Keratinocyte (primary cell): ENCODE measurements around the gene GNG13. TPM values are rescaled to one million over a fixed set of nuclear protein-coding genes. Genes with fewer than 3 reads are reported as not detected.

Experiments
- DNase-seq: peaks from one replicate; pipeline ENCODE4 v3.0.0-alpha.2; 2011; ENCODE audit warnings: low read depth, missing footprints, low spot score
- FAIRE-seq: peaks from 2 replicates; lab custom pipeline; 2011; peaks lifted over from hg19 to GRCh38; lab: Jason Lieb, UNC
- H2AFZ ChIP-seq: 2 replicates; pipeline ENCODE4 v1.6.0; 2012; ENCODE audit warnings: low read length, control low read depth, inconsistent platforms; ENCODE audit not compliant: control insufficient read depth
- H3K27ac ChIP-seq: 2 replicates; pipeline ENCODE4 v1.5.1; 2011; ENCODE audit warnings: low read length; ENCODE audit not compliant: control insufficient read depth, insufficient read depth
- H3K27me3 ChIP-seq: 3 replicates; pipeline ENCODE4 v1.6.0; 2011; ENCODE audit warnings: low read length; ENCODE audit not compliant: control insufficient read depth, insufficient read depth; ENCODE audit errors: extremely low read depth
- H3K36me3 ChIP-seq, 2 experiments: 2 replicates in 1 of 2; 3 replicates in 1 of 2; pipeline ENCODE4 v1.5.1; 2011; ENCODE audit warnings: low read length in 2 of 2, mild to moderate bottlenecking in 1 of 2; ENCODE audit not compliant: control insufficient read depth in 2 of 2, insufficient read depth in 2 of 2; ENCODE audit errors: extremely low read depth in 1 of 2
- H3K4me1 ChIP-seq: 3 replicates; pipeline ENCODE4 v1.5.1; 2011; ENCODE audit warnings: low read length; ENCODE audit not compliant: control insufficient read depth, insufficient read depth; ENCODE audit errors: extremely low read depth
- H3K4me2 ChIP-seq: 3 replicates; pipeline ENCODE4 v1.6.0; 2011; ENCODE audit warnings: low read depth, low read length; ENCODE audit not compliant: control insufficient read depth, insufficient read depth; ENCODE audit errors: extremely low read depth
- H3K4me3 ChIP-seq, 3 experiments: fragments of 200-600 bp in 1 of 3; sonication (generic) in 1 of 3; 2 replicates in 2 of 3; 3 replicates in 1 of 3; pipeline ENCODE4 v1.5.1; 2011 to 2016; ENCODE audit warnings: low read length in 3 of 3, mild to moderate bottlenecking in 3 of 3, control low read depth in 2 of 3, inconsistent platforms in 1 of 3, low read depth in 1 of 3, mixed read lengths in 1 of 3, mixed run types in 1 of 3, moderate library complexity in 1 of 3; ENCODE audit not compliant: control insufficient read depth in 2 of 3, insufficient read depth in 2 of 3; ENCODE audit errors: extremely low read depth in 1 of 3
- H3K79me2 ChIP-seq: 2 replicates; pipeline ENCODE4 v1.6.0; 2012; ENCODE audit warnings: low read length; ENCODE audit not compliant: control insufficient read depth, insufficient read depth
- H3K9ac ChIP-seq: 3 replicates; pipeline ENCODE4 v1.6.0; 2011; ENCODE audit warnings: low read length; ENCODE audit not compliant: control insufficient read depth, insufficient read depth; ENCODE audit errors: extremely low read depth
- H3K9me1 ChIP-seq: 3 replicates; pipeline ENCODE4 v1.6.0; 2011; ENCODE audit warnings: low read length; ENCODE audit not compliant: control insufficient read depth, insufficient read depth; ENCODE audit errors: extremely low read depth
- H3K9me3 ChIP-seq: 2 replicates; pipeline ENCODE4 v1.5.1; 2012; ENCODE audit warnings: low read depth, low read length; ENCODE audit not compliant: control insufficient read depth
- H4K20me1 ChIP-seq: 3 replicates; pipeline ENCODE4 v1.6.0; 2011; ENCODE audit warnings: low read length; ENCODE audit not compliant: control insufficient read depth, insufficient read depth; ENCODE audit errors: extremely low read depth
- EZH2 ChIP-seq: IDR thresholded peaks from one replicate; pipeline ENCODE4 v1.6.1; 2012; ENCODE audit warnings: inconsistent platforms, mild to moderate bottlenecking, low read length, moderate library complexity
- dilution Hi-C: fragments of 300-500 bp; cut with MboI; formaldehyde crosslinking; loops from one replicate; pipeline ENCODE4 v1.7.0; 2020; ENCODE audit warnings: low sequenced_read_pairs; ENCODE audit not compliant: extremely low pct_ligation_motif_present
- polyA plus RNA-seq, 5 experiments: library from polyadenylated mRNA; depleted of rRNA in 3 of 5; stranded (reverse) in 3 of 5; stranded (forward) in 1 of 5; unstranded in 1 of 5; fragments of >200 nt; gene quantifications; 1 replicate in 1 of 5; 2 replicates in 3 of 5; 3 replicates in 1 of 5; pipeline versions ENCODE4 v1.2.1 to v1.2.3, GENCODE V29; 2011 to 2012; ENCODE audit warnings: missing spikeins in 2 of 5, low read depth in 1 of 5, low replicate concordance in 1 of 5
- TF ChIP-seq, protein P1 (sequence below), 3 experiments: IDR thresholded peaks in 1 of 3; conservative IDR thresholded peaks in 1 of 3; optimal IDR thresholded peaks in 1 of 3; 2 replicates in 2 of 3; 3 replicates in 1 of 3; pipeline versions ENCODE3 to v1.5.1; 2011; ENCODE audit warnings: low read length in 3 of 3, mild to moderate bottlenecking in 3 of 3, moderate library complexity in 2 of 3, control low read depth in 1 of 3, inconsistent platforms in 1 of 3; ENCODE audit not compliant: insufficient read depth in 2 of 3; ENCODE audit errors: extremely low read depth in 1 of 3

Gene GNG13
- polyA plus RNA-seq, 1 donor (not counting 4 experiments of a cell fraction or from before 2014, with no cell fraction given): not detected

DNA sequence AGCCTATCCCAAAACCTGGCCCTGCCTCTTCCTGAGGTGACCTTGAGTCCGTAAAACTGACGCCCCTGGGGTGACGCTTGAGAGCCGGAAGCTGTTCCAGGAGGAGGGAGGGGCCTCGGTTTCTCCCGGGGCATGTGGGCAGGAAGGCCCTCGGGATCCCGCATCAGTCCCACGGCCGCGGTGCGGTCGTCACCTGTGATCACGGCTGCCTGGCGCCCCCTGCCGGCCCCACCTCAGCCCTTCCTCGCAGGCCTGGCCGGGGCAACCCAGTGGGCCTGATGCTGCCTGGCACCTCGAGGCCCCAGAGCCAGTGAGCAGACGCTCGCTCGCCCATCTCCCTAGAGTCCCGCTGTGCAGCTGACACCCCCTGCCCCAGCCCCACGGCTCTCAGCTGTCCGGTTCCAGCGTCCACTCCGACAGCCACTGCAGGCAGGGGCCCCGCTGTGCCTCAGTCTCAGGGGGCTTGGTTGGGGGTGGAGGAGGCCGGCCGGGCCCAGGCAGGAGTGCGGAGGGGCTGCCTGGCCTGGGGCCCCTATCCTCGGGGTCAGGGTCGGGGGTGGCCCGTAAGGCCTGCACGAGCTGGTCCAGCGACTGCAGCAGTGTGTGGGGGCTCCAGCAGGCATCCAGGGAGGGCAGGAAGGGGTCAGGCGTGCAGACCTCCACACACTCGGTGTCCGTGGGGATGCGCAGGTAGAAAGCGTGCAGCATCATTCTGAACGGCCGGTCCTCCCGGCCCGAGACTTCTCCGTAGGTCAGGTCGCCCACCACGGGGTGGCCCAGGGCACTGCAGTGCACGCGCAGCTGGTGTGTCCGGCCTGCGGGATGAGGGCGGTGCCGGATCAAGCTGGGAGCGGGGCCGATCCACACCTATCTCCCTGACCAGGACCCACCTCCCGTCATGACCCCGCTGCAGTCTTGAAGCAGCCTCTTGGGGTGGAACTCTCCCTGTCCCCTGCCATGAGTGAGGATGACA is 14.7 kb downstream of the GNG13 start:
- peaks cover 15% of the 10 kb centered on the region for H3K27me3 ChIP-seq
- H3K27ac ChIP-seq: no peak overlapping the region
- no peak overlapping the region for H3K4me3 ChIP-seq
- peaks cover 32% of the 10 kb centered on the region for H3K4me1 ChIP-seq
- H3K36me3 ChIP-seq: peaks cover 5 to 8% of the 10 kb centered on the region in 2 experiments
- no peak overlapping the region for H3K4me2 ChIP-seq
- H3K9me3 ChIP-seq: no peaks in the 10 kb centered on the region
- H3K9ac ChIP-seq: no peak overlapping the region
- no peak overlapping the region for H2AFZ ChIP-seq
- no peaks in the 10 kb centered on the region for H3K9me1 ChIP-seq
- H4K20me1 ChIP-seq: peaks cover 7% of the 10 kb centered on the region
- FAIRE-seq (no peak), DNase-seq (no peak)
- H3K79me2 ChIP-seq: peaks cover 27% of the 10 kb centered on the region
- TF ChIP-seq EZH2: no peak
- TF ChIP-seq, protein P1, sequence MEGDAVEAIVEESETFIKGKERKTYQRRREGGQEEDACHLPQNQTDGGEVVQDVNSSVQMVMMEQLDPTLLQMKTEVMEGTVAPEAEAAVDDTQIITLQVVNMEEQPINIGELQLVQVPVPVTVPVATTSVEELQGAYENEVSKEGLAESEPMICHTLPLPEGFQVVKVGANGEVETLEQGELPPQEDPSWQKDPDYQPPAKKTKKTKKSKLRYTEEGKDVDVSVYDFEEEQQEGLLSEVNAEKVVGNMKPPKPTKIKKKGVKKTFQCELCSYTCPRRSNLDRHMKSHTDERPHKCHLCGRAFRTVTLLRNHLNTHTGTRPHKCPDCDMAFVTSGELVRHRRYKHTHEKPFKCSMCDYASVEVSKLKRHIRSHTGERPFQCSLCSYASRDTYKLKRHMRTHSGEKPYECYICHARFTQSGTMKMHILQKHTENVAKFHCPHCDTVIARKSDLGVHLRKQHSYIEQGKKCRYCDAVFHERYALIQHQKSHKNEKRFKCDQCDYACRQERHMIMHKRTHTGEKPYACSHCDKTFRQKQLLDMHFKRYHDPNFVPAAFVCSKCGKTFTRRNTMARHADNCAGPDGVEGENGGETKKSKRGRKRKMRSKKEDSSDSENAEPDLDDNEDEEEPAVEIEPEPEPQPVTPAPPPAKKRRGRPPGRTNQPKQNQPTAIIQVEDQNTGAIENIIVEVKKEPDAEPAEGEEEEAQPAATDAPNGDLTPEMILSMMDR (optimal IDR thresholded peaks at IDR 0.05 in 1 of 3, IDR thresholded peaks at IDR 0.05 in 1 of 3, conservative IDR thresholded peaks at IDR 0.05 in 1 of 3; ENCODE audit: extremely low read depth in 1 of 3, insufficient read depth in 2 of 3, low read length in 3 of 3): peak; percentile 65 to 91 (median 89)
- dilution Hi-C loops: no loop called here

DNA sequence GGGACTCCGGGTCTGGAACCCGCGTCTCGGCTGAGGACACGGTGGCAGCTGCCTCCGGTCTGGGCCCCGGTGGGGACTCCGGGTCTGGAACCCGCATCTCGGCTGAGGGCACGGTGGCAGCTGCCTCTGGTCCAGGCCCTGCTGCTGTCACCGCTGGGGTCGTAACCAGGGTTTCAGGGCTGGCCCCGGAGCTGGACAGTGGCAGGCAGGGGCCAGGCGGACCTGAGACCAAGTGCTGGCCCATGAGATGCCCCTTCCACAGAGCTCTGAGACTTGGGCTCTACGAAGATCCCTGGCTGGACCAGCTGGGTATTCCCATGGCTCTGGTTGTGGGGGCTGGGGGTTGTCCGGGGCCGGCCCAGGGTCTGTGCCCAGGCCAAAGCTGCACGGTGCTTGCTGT is 16.1 kb downstream of the GNG13 start:
- FAIRE-seq (no peak), DNase-seq (no peak)
- Histone ChIP-seq H3K9me1 (no peaks in the 10 kb centered on the region), H3K4me3 (no peak overlapping the region), H3K27me3 (peaks cover 15% of the 10 kb centered on the region), H2AFZ (no peak overlapping the region), H3K79me2 (peaks cover 22% of the 10 kb centered on the region), H3K9ac (no peak overlapping the region), H4K20me1 (peaks cover 7% of the 10 kb centered on the region), H3K36me3 (peaks cover 5 to 8% of the 10 kb centered on the region in 2 experiments), H3K9me3 (no peaks in the 10 kb centered on the region), H3K4me1 (peaks cover 29% of the 10 kb centered on the region), H3K27ac (no peak overlapping the region), H3K4me2 (no peak overlapping the region)
- dilution Hi-C loops: no loop called here
- TF ChIP-seq, protein P1 (optimal IDR thresholded peaks at IDR 0.05 in 1 of 3, IDR thresholded peaks at IDR 0.05 in 1 of 3, conservative IDR thresholded peaks at IDR 0.05 in 1 of 3; ENCODE audit: extremely low read depth in 1 of 3, insufficient read depth in 2 of 3, low read length in 3 of 3): no peak
